Caco-2 (cell line): ENCODE data around the gene RAD51D. TPM values are rescaled to one million over a fixed set of nuclear protein-coding genes. Genes with fewer than 3 reads are reported as not detected.

Source experiments
- BruUV-seq: library from RNA; stranded (reverse); fragments of 400-500 nt; replicated peaks from 2 replicates; lab custom pipeline; 2021; lab: Mats Ljungman, UMichigan
- CTCF ChIA-PET: fragments of 300-600 bp; sonication (Branson Sonifier 250); formaldehyde crosslinking; loops from one replicate; lab custom pipeline; 2022; ENCODE audit warnings: antibody characterized with exemption; lab: Charles Lee
- POLR2A ChIA-PET: fragments of 300-600 bp; sonication (Branson Sonifier 250); formaldehyde crosslinking; loops from one replicate; lab custom pipeline; 2022; ENCODE audit warnings: antibody characterized with exemption; lab: Charles Lee
- DNase-seq, 2 experiments: peaks; one replicate each; pipeline versions ENCODE4 v3.0.0 to v3.0.0-alpha.2; 2020 to 2022
- H3K27me3 ChIP-seq: replicated peaks from 2 replicates; pipeline ENCODE4 v1.6.0; 2011; ENCODE audit warnings: low read length; ENCODE audit not compliant: control insufficient read depth, insufficient read depth
- H3K36me3 ChIP-seq: 2 replicates; pipeline ENCODE4 v1.5.1; 2011; ENCODE audit warnings: low read length; ENCODE audit not compliant: control insufficient read depth, insufficient read depth
- H3K4me1 ChIP-seq: fragments of 250-450 bp; sonication (Bioruptor Pico); 2 replicates; pipeline ENCODE4 v1.5.1; 2020; ENCODE audit warnings: mild to moderate bottlenecking
- H3K4me3 ChIP-seq: 2 replicates; pipeline ENCODE4 v1.5.1; 2011; ENCODE audit warnings: low read depth, mild to moderate bottlenecking, control low read depth, low read length
- H3K9me3 ChIP-seq: fragments of 250-450 bp; sonication (Bioruptor Pico); 2 replicates; pipeline ENCODE4 v1.5.1; 2020; ENCODE audit warnings: mild to moderate bottlenecking, moderate library complexity
- H3K27ac Mint-ChIP-seq: one replicate; pipeline ENCODE4 v1.8.0; 2022; ENCODE audit warnings: mixed read lengths; ENCODE audit not compliant: unreplicated experiment
- H3K27me3 Mint-ChIP-seq: one replicate; pipeline ENCODE4 v1.8.0; 2022; ENCODE audit warnings: mixed read lengths; ENCODE audit not compliant: insufficient read depth, unreplicated experiment
- H3K36me3 Mint-ChIP-seq: one replicate; pipeline ENCODE4 v1.8.0; 2022; ENCODE audit warnings: mild to moderate bottlenecking, mixed read lengths; ENCODE audit not compliant: insufficient read depth, unreplicated experiment
- H3K4me1 Mint-ChIP-seq: one replicate; pipeline ENCODE4 v1.8.0; 2022; ENCODE audit warnings: low read depth, mixed read lengths; ENCODE audit not compliant: unreplicated experiment
- H3K4me3 Mint-ChIP-seq: one replicate; pipeline ENCODE4 v1.8.0; 2022; ENCODE audit warnings: mild to moderate bottlenecking, moderate library complexity, mixed read lengths; ENCODE audit not compliant: unreplicated experiment
- H3K9me3 Mint-ChIP-seq: one replicate; pipeline ENCODE4 v1.8.0; 2022; ENCODE audit warnings: mixed read lengths; ENCODE audit not compliant: unreplicated experiment
- intact Hi-C: fragments of 100-400 bp; cut with micrococcal nuclease; formaldehyde crosslinking; loops from one replicate; pipeline ENCODE4 v1.10.0; 2022; ENCODE audit not compliant: unreplicated experiment
- total RNA-seq: library from RNA; stranded (reverse); gene quantifications from 2 replicates; pipeline ENCODE4 v1.2.3, GENCODE V29; 2022
- TF ChIP-seq, protein P1 (sequence below), 2 experiments: fragments of 200-600 bp in 1 of 2; IDR thresholded peaks; 1 replicate in 1 of 2; 2 replicates in 1 of 2; pipeline versions ENCODE4 v1.5.1 to v1.8.0; 2011 to 2022; ENCODE audit warnings: antibody characterized with exemption in 1 of 2, control low read depth in 1 of 2, inconsistent platforms in 1 of 2, low read depth in 1 of 2, low read length in 1 of 2, mild to moderate bottlenecking in 1 of 2, moderate library complexity in 1 of 2; ENCODE audit not compliant: insufficient read depth in 1 of 2, severe bottlenecking in 1 of 2, unreplicated experiment in 1 of 2

RAD51D gene
- total RNA-seq, 1 experiment from 2014 or later, result 31.8 TPM

DNA sequence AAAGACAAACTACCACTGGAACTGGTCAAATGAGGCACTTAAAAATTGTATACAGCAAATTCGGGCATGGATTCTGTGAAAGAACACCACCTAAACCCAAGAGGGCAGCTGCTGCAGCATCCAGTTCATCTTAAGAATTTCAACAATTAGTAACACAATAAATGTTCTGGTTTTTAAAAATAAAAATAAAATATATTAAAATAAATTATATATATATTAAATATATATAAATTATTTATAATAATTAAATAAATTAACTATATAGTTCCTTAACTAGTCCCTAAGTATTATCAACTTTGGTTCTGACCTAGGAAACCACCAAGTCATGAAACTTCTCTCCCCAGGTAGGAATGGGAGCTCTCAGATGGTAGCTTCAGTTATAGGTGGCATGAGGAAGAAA is 42.8 kb downstream of the RAD51D start:
- peaks cover 40% of the 10 kb centered on the region for H3K4me1 ChIP-seq
- DNase-seq, result no peak
- no TSS peak for BruUV-seq
- ChIA-PET CTCF (no interaction called here), POLR2A (no interaction called here)
- TF ChIP-seq, protein P1, sequence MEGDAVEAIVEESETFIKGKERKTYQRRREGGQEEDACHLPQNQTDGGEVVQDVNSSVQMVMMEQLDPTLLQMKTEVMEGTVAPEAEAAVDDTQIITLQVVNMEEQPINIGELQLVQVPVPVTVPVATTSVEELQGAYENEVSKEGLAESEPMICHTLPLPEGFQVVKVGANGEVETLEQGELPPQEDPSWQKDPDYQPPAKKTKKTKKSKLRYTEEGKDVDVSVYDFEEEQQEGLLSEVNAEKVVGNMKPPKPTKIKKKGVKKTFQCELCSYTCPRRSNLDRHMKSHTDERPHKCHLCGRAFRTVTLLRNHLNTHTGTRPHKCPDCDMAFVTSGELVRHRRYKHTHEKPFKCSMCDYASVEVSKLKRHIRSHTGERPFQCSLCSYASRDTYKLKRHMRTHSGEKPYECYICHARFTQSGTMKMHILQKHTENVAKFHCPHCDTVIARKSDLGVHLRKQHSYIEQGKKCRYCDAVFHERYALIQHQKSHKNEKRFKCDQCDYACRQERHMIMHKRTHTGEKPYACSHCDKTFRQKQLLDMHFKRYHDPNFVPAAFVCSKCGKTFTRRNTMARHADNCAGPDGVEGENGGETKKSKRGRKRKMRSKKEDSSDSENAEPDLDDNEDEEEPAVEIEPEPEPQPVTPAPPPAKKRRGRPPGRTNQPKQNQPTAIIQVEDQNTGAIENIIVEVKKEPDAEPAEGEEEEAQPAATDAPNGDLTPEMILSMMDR (IDR thresholded peaks at IDR 0.05; ENCODE audit: insufficient read depth in 1 of 2, low read depth in 1 of 2, low read length in 1 of 2, severe bottlenecking in 1 of 2, unreplicated experiment in 1 of 2), result no peak
- no peak overlapping the region for H3K4me3 ChIP-seq
- intact Hi-C loops, result no loop called here
- no peaks in the 10 kb centered on the region for H3K27me3 ChIP-seq
- H3K4me3 Mint-ChIP-seq, result no peak overlapping the region
- no peaks in the 10 kb centered on the region for H3K27me3 Mint-ChIP-seq
- H3K36me3 Mint-ChIP-seq, result peaks cover 1% of the 10 kb centered on the region
- H3K27ac Mint-ChIP-seq, result no peak overlapping the region
- H3K36me3 ChIP-seq, result no peaks in the 10 kb centered on the region
- H3K4me1 Mint-ChIP-seq, result peaks cover 40% of the 10 kb centered on the region
- no peaks in the 10 kb centered on the region for H3K9me3 ChIP-seq
- H3K9me3 Mint-ChIP-seq, result no peaks in the 10 kb centered on the region

DNA sequence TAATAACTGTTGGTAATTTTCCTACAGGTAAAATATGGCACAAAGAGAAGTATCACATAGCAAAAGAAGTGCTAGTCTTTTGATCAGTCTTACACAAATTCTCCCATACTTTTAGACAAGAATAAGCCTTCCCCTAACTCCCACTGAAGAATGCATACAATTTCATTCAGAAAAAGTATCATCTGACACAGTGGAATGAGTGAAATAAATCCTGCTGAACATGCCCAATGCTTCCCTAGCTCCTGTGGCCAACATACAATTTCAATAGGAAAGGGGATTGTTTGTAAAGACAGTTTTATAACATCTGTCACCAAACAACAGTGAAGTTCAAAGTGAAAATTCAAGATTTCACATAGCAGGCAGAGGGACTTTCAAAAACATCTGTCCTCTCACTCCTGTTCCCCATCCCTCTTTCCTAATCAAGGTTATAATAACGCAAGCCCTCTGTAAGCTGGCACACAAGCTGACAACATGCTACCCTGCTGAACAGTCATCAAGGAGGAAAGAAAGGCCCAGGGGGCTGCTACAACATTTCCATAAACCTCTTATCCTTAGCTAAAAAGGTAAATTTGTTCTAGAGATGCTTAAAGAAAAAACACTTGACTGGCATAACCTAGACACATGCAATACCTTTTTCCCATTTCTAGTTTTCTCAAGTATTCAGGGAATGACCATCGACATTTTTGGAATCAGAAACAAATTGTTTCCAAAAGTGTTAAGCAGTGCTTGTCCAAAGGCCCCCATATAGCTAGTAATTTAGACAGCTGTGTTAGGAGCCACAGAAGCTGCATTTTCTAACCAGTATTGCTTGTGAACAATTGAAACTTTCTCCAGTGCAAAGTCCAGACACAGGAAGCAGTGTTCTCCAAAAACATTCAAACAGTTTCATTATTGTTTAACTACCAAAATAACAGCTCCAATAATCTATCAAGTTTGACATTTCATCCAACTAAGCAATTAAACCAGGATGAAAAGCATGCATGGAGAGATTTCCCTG is 44.7 kb downstream of the RAD51D start:
- peaks cover 32% of the 10 kb centered on the region for H3K4me1 Mint-ChIP-seq
- no TSS peak for BruUV-seq
- H3K27ac Mint-ChIP-seq, result no peak overlapping the region
- ChIA-PET CTCF (interaction anchor here (1.4 kb wide), 1 partner anchor 11 kb away, joined by 3 read pairs; no protein-coding TSS in a partner anchor), POLR2A (interaction anchor here (1.0 kb wide), 1 partner anchor 65 kb away, joined by 4 read pairs; no protein-coding TSS in a partner anchor)
- no peaks in the 10 kb centered on the region for H3K9me3 Mint-ChIP-seq
- H3K27me3 Mint-ChIP-seq, result no peaks in the 10 kb centered on the region
- Histone ChIP-seq H3K36me3 (no peaks in the 10 kb centered on the region), H3K4me1 (peaks cover 36% of the 10 kb centered on the region), H3K27me3 (no peaks in the 10 kb centered on the region), H3K9me3 (no peaks in the 10 kb centered on the region), H3K4me3 (no peak overlapping the region)
- intact Hi-C loops, result no loop called here
- no peak for DNase-seq
- no peaks in the 10 kb centered on the region for H3K36me3 Mint-ChIP-seq
- H3K4me3 Mint-ChIP-seq, result no peak overlapping the region
- TF ChIP-seq, protein P1 (IDR thresholded peaks at IDR 0.05; ENCODE audit: insufficient read depth in 1 of 2, low read depth in 1 of 2, low read length in 1 of 2, severe bottlenecking in 1 of 2, unreplicated experiment in 1 of 2), result no peak

DNA sequence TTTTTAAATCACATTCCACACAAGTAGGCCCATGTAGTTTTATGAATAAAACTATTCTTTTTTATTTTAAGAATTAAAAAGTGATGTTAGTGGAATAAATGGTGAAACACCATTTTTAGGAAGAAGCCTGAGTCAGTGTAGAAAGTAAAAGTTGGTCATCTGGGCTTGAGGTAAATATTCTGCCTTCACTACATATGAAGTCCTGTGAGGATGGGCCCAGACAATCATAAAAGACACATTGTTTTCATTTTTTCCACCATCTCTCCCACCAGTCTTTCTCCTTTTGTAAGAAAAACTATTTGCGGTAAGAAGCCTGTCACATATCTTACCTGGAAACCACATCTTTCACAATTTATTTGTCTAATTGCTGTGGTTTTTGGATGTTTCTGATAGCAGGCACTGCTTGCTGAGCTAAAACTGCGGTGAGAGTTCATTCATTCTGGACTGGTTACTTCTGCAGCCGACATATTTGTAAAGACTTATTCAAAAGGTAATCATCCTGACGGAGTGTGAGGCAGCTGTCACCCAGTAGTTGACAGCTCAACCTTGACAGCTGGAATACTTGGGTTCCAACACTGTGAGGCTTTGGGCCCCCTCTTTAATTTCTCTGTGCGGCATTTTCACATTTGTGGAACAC is 45.6 kb downstream of the RAD51D start:
- H3K36me3 Mint-ChIP-seq, result no peaks in the 10 kb centered on the region

More for the DNA sequence above, 45.6 kb downstream of the RAD51D start:
- TF ChIP-seq, protein P1 (IDR thresholded peaks at IDR 0.05; ENCODE audit: insufficient read depth in 1 of 2, low read depth in 1 of 2, low read length in 1 of 2, severe bottlenecking in 1 of 2, unreplicated experiment in 1 of 2), result no peak
- Histone ChIP-seq H3K4me3 (no peak overlapping the region), H3K9me3 (no peaks in the 10 kb centered on the region), H3K27me3 (no peaks in the 10 kb centered on the region), H3K4me1 (peaks cover 33% of the 10 kb centered on the region), H3K36me3 (no peaks in the 10 kb centered on the region)
- Mint-ChIP-seq H3K27ac (no peak overlapping the region), H3K9me3 (no peaks in the 10 kb centered on the region), H3K4me3 (no peak overlapping the region), H3K27me3 (no peaks in the 10 kb centered on the region), H3K4me1 (peaks cover 29% of the 10 kb centered on the region)
- intact Hi-C loops, result no loop called here
- CTCF ChIA-PET, result interaction anchor here (1.4 kb wide), 1 partner anchor 10 kb away, joined by 3 read pairs; no protein-coding TSS in a partner anchor
- no peak for DNase-seq
- no TSS peak for BruUV-seq
- POLR2A ChIA-PET, result no interaction called here
